Mucosa of rectum (tissue), 2 donors: ENCODE measurements around the gene TOP2A.

ENCODE experiments used
- H3K27ac ChIP-seq, 2 donors: one replicate each; pipeline ENCODE4 v1.7.0; 2013; ENCODE audit warnings: inconsistent platforms in 2 of 2, low read depth in 2 of 2, low read length in 2 of 2
- H3K27me3 ChIP-seq, 2 donors: one replicate each; pipeline ENCODE4 v1.7.0; 2013; ENCODE audit warnings: low read length in 2 of 2; ENCODE audit not compliant: control insufficient read depth in 2 of 2, insufficient read depth in 2 of 2
- H3K36me3 ChIP-seq, 2 donors: one replicate each; pipeline ENCODE4 v1.7.0; 2013; ENCODE audit warnings: low read length in 2 of 2; ENCODE audit not compliant: control insufficient read depth in 2 of 2, insufficient read depth in 2 of 2
- H3K4me1 ChIP-seq, 2 donors: one replicate each; pipeline ENCODE4 v1.7.0; 2013; ENCODE audit warnings: low read length in 2 of 2, mild to moderate bottlenecking in 1 of 2; ENCODE audit not compliant: control insufficient read depth in 2 of 2, insufficient read depth in 2 of 2
- H3K4me3 ChIP-seq, 2 donors: one replicate each; pipeline ENCODE4 v1.7.0; 2013; ENCODE audit warnings: low read length in 2 of 2
- H3K9ac ChIP-seq, 2 donors: one replicate each; pipeline ENCODE4 v1.7.0; 2013; ENCODE audit warnings: low read length in 2 of 2, low read depth in 1 of 2, mild to moderate bottlenecking in 1 of 2
- H3K9me3 ChIP-seq, 2 donors: one replicate each; pipeline ENCODE4 v1.7.0; 2013; ENCODE audit warnings: low read length in 2 of 2; ENCODE audit not compliant: control insufficient read depth in 2 of 2
- donor health status: healthy.
- donor health status: Normal muscosa, but diverticular disease.

Gene TOP2A

GRCh38 chr17:40366076-40366860, 51.4 kb downstream of the TOP2A start:
- Histone ChIP-seq H3K4me1 (peaks cover 12 to 13% of the 10 kb centered on the region in 2 donors), H3K27ac (no peak overlapping the region), H3K9ac (no peak overlapping the region), H3K36me3 (no peaks in the 10 kb centered on the region), H3K4me3 (no peak overlapping the region), H3K9me3 (no peaks in the 10 kb centered on the region), H3K27me3 (peaks cover 0 to 3% of the 10 kb centered on the region in 2 donors)

GRCh38 chr17:40364906-40365305, 52.8 kb downstream of the TOP2A start:
- no peaks in the 10 kb centered on the region for H3K9me3 ChIP-seq
- H3K4me3 ChIP-seq = no peak overlapping the region
- no peak overlapping the region for H3K9ac ChIP-seq
- peaks cover 12 to 13% of the 10 kb centered on the region in 2 donors for H3K4me1 ChIP-seq
- no peak overlapping the region for H3K27ac ChIP-seq
- peaks cover 0 to 3% of the 10 kb centered on the region in 2 donors for H3K27me3 ChIP-seq
- H3K36me3 ChIP-seq = no peaks in the 10 kb centered on the region

- H3K27me3 ChIP-seq = peaks cover 0 to 3% of the 10 kb centered on the region in 2 donors
- H3K27ac ChIP-seq = no peak within 1 kb of the TSS
- no peaks in the 10 kb centered on the region for H3K36me3 ChIP-seq
- peak within 1 kb of the TSS in 1 of 2 donors; percentile 59 for H3K9ac ChIP-seq
- peak within 1 kb of the TSS; percentile 63 to 73 for H3K4me3 ChIP-seq
- peaks cover 12 to 13% of the 10 kb centered on the region in 2 donors for H3K4me1 ChIP-seq
- H3K9me3 ChIP-seq = no peaks in the 10 kb centered on the region
Measured at GRCh38 chr17:40364121-40364861, 53.4 kb downstream of the TOP2A start, which contains the start of gene GJD3. TSS of gene GJD3 (minus strand) at chr17:40364737. CDS start at chr17:40363815, 922 bp downstream.

GRCh38 chr17:40363111-40363827, 54.4 kb downstream of the TOP2A start:
- Histone ChIP-seq H3K36me3 (no peaks in the 10 kb centered on the region), H3K4me3 (peak overlapping the region; percentile 63 to 73), H3K27me3 (peaks cover 0 to 3% of the 10 kb centered on the region in 2 donors), H3K4me1 (peaks cover 14 to 16% of the 10 kb centered on the region in 2 donors), H3K9ac (peak overlapping the region; percentile 32 to 59), H3K27ac (peak overlapping the region in 1 of 2 donors; percentile 43), H3K9me3 (no peaks in the 10 kb centered on the region)

GRCh38 chr17:40362696-40363110, 55.0 kb downstream of the TOP2A start:
- peaks cover 14 to 16% of the 10 kb centered on the region in 2 donors for H3K4me1 ChIP-seq
- H3K4me3 ChIP-seq = peak overlapping the region; percentile 48 to 73
- no peaks in the 10 kb centered on the region for H3K36me3 ChIP-seq
- peak overlapping the region in 1 of 2 donors; percentile 59 for H3K9ac ChIP-seq
- no peaks in the 10 kb centered on the region for H3K9me3 ChIP-seq
- H3K27me3 ChIP-seq = peaks cover 0 to 3% of the 10 kb centered on the region in 2 donors
- peak overlapping the region in 1 of 2 donors; percentile 43 for H3K27ac ChIP-seq

GRCh38 chr17:40361925-40362695, 55.6 kb downstream of the TOP2A start:
- H3K4me3 ChIP-seq = peak overlapping the region; percentile 48 to 73
- peaks cover 0 to 3% of the 10 kb centered on the region in 2 donors for H3K27me3 ChIP-seq
- H3K4me1 ChIP-seq = peaks cover 14 to 16% of the 10 kb centered on the region in 2 donors
- H3K9ac ChIP-seq = peak overlapping the region in 1 of 2 donors; percentile 59
- H3K9me3 ChIP-seq = no peaks in the 10 kb centered on the region
- H3K27ac ChIP-seq = no peak overlapping the region
- no peaks in the 10 kb centered on the region for H3K36me3 ChIP-seq

- Histone ChIP-seq H3K27ac (no peak overlapping the region), H3K9ac (no peak overlapping the region), H3K9me3 (no peaks in the 10 kb centered on the region), H3K4me1 (peaks cover 14 to 16% of the 10 kb centered on the region in 2 donors), H3K27me3 (peaks cover 0 to 3% of the 10 kb centered on the region in 2 donors), H3K36me3 (peaks cover 2% of the 10 kb centered on the region in 2 donors), H3K4me3 (no peak overlapping the region)
Measured at GRCh38 chr17:40361063-40361924, 56.4 kb downstream of the TOP2A start.

GRCh38 chr17:40360091-40360490, 57.6 kb downstream of the TOP2A start:
- H3K36me3 ChIP-seq = peaks cover 11 to 13% of the 10 kb centered on the region in 2 donors
- H3K27ac ChIP-seq = no peak overlapping the region
- peaks cover 14 to 18% of the 10 kb centered on the region in 2 donors for H3K4me1 ChIP-seq
- no peaks in the 10 kb centered on the region for H3K9me3 ChIP-seq
- H3K4me3 ChIP-seq = no peak overlapping the region
- H3K27me3 ChIP-seq = peaks cover 0 to 3% of the 10 kb centered on the region in 2 donors
- no peak overlapping the region for H3K9ac ChIP-seq
